Aorta (tissue), 5 donors: ENCODE measurements around the gene NRAS. TPM values are rescaled to one million over a fixed set of nuclear protein-coding genes. Genes with fewer than 3 reads are reported as not detected.

Experiments
- ATAC-seq: fragments of 200-7000 bp; cut with Tn5 transposase; one replicate; pipeline ENCODE4 v1.9.1; 2022; ENCODE audit warnings: moderate library complexity; ENCODE audit not compliant: low FRiP score
- DNase-seq, 2 donors: peaks; one replicate each; pipeline ENCODE4 v3.0.0-alpha.2; 2020
- H3K27ac ChIP-seq, 2 donors: one replicate each; pipeline ENCODE4 v1.5.1; 2013; ENCODE audit warnings: low read length in 2 of 2, mild to moderate bottlenecking in 2 of 2, moderate library complexity in 2 of 2, control low read depth in 1 of 2, inconsistent platforms in 1 of 2, low read depth in 1 of 2
- H3K27me3 ChIP-seq, 2 donors: one replicate each; pipeline ENCODE4 v1.6.1; 2013; ENCODE audit warnings: control low read depth in 1 of 2, low read length in 1 of 2, mild to moderate bottlenecking in 1 of 2, moderate library complexity in 1 of 2; ENCODE audit not compliant: insufficient read depth in 2 of 2, control insufficient read depth in 1 of 2
- H3K36me3 ChIP-seq, 2 donors: one replicate each; pipeline ENCODE4 v1.6.1; 2013; ENCODE audit warnings: control low read depth in 1 of 2, low read length in 1 of 2, mild to moderate bottlenecking in 1 of 2; ENCODE audit not compliant: insufficient read depth in 2 of 2, control insufficient read depth in 1 of 2
- H3K4me1 ChIP-seq, 2 donors: one replicate each; pipeline ENCODE4 v1.6.1; 2013; ENCODE audit warnings: low read length in 2 of 2, control low read depth in 1 of 2, mild to moderate bottlenecking in 1 of 2, moderate library complexity in 1 of 2; ENCODE audit not compliant: insufficient read depth in 2 of 2, control insufficient read depth in 1 of 2
- H3K4me3 ChIP-seq, 2 donors: one replicate each; pipeline ENCODE4 v1.5.1; 2013; ENCODE audit warnings: low read length in 2 of 2, control low read depth in 1 of 2, mild to moderate bottlenecking in 1 of 2
- H3K9me3 ChIP-seq: one replicate; pipeline ENCODE4 v1.6.1; 2013; ENCODE audit warnings: mild to moderate bottlenecking, low read length; ENCODE audit not compliant: control insufficient read depth
- WGBS, 2 donors: extraction: QIAGEN DNeasy Blood & Tissue Kit; methylation state at CpG; one replicate each; pipeline ENCODE4 v1.1.7; 2013; 5-methylcytosine and 5-hydroxymethylcytosine counted together
- intact Hi-C, 2 donors: fragments of 100-400 bp; cut with DNase I; formaldehyde crosslinking; loops; one replicate each; pipeline versions ENCODE4 v1.14.2 to v1.15.0; 2022
- polyA plus RNA-seq, 2 donors: library from polyadenylated mRNA; stranded (reverse); fragments of 200-250 nt; gene quantifications; one replicate each; pipeline ENCODE4 v1.2.3, GENCODE V29; 2013
- total RNA-seq, 2 donors: library from RNA; stranded (reverse); fragmentation: NEBNext Ultra II Directional; extraction: Animal tissue kit (Norgen Biotek cat#: 25700); gene quantifications; one replicate each; pipeline ENCODE4 v1.2.1, GENCODE V29; 2021
- donor health status: healthy with polysubstance abuse.
- donor health status: Bipolar disorder and iron deficiency.
- donor health status: DM: no; HTN: no; CAD: no.
- donor health status: DM: no; HTN: no; CAD: no.
- donor health status: DM: yes; HTN: yes; CAD: no.

Gene NRAS
- total and polyA plus RNA-seq, 4 donors = 5.6 to 21.1 (median 16.4) TPM

GRCh38 chr1:114677691-114678090, 38.9 kb downstream of the NRAS start:
- ATAC-seq = no peak
- Histone ChIP-seq H3K36me3 (no peaks in the 10 kb centered on the region), H3K27me3 (no peaks in the 10 kb centered on the region), H3K4me3 (no peak overlapping the region), H3K27ac (no peak overlapping the region), H3K4me1 (no peaks in the 10 kb centered on the region), H3K9me3 (no peaks in the 10 kb centered on the region)
- intact Hi-C loops = loop anchor here in 1 of 2 donors (10.0 kb wide), 1 partner anchor 333 kb away; no protein-coding TSS in a partner anchor
- WGBS, 2 donors = 73 to 77% methylated on average over 5 of the region's 5 CpGs
- DNase-seq = no peak

GRCh38 chr1:114676115-114676514, 40.5 kb downstream of the NRAS start:
- intact Hi-C loops = loop anchor here in 1 of 2 donors (10.0 kb wide), 1 partner anchor 331 kb away; no protein-coding TSS in a partner anchor
- Histone ChIP-seq H3K9me3 (no peaks in the 10 kb centered on the region), H3K27ac (no peak overlapping the region), H3K27me3 (no peaks in the 10 kb centered on the region), H3K36me3 (no peaks in the 10 kb centered on the region), H3K4me3 (no peak overlapping the region), H3K4me1 (no peaks in the 10 kb centered on the region)
- ATAC-seq (no peak), DNase-seq (no peak)
- 82 to 91% methylated on average over 1 of the region's 1 CpG for WGBS, 2 donors

DNA sequence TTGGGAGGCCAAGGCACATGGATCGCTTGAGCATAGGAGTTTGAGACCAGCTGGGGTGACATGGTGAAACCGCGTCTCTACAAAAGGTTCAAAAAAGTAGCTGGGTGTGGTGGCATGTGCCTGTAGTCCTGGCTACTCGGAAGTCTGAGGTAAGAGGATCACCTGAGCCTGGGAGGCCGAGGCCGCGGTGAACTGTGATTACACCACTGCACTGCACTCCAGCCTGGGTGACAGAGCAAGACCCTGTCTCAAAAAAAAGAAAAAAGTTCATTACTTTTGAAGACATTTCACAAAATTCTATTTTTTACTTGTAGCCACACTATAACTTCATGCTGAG, 44.7 kb downstream of the NRAS start:
- intact Hi-C loops = loop anchor here (5.0 to 10.0 kb wide), 2 partner anchors 45 to 327 kb away; partner anchors contain the start of gene NRAS (in 1 of the 2)
- no peak for DNase-seq
- Histone ChIP-seq H3K4me1 (no peaks in the 10 kb centered on the region), H3K36me3 (no peaks in the 10 kb centered on the region), H3K27ac (no peak overlapping the region), H3K27me3 (no peaks in the 10 kb centered on the region), H3K4me3 (no peak overlapping the region), H3K9me3 (no peaks in the 10 kb centered on the region)
- WGBS, 2 donors = 82 to 87% methylated on average over 7 of the region's 7 CpGs
- ATAC-seq = no peak

GRCh38 chr1:114671011-114671938, 45.3 kb downstream of the NRAS start:
- no peaks in the 10 kb centered on the region for H3K4me1 ChIP-seq
- no peak overlapping the region for H3K27ac ChIP-seq
- intact Hi-C loops = loop anchor here (5.0 to 10.0 kb wide), 2 partner anchors 46 to 326 kb away; partner anchors contain the start of gene NRAS (in 1 of the 2)
- no peaks in the 10 kb centered on the region for H3K36me3 ChIP-seq
- no peak for ATAC-seq
- no peak overlapping the region for H3K4me3 ChIP-seq
- H3K27me3 ChIP-seq = no peaks in the 10 kb centered on the region
- no peaks in the 10 kb centered on the region for H3K9me3 ChIP-seq
- no peak for DNase-seq
- 61 to 63% methylated on average over 9 of the region's 9 CpGs for WGBS, 2 donors

DNA sequence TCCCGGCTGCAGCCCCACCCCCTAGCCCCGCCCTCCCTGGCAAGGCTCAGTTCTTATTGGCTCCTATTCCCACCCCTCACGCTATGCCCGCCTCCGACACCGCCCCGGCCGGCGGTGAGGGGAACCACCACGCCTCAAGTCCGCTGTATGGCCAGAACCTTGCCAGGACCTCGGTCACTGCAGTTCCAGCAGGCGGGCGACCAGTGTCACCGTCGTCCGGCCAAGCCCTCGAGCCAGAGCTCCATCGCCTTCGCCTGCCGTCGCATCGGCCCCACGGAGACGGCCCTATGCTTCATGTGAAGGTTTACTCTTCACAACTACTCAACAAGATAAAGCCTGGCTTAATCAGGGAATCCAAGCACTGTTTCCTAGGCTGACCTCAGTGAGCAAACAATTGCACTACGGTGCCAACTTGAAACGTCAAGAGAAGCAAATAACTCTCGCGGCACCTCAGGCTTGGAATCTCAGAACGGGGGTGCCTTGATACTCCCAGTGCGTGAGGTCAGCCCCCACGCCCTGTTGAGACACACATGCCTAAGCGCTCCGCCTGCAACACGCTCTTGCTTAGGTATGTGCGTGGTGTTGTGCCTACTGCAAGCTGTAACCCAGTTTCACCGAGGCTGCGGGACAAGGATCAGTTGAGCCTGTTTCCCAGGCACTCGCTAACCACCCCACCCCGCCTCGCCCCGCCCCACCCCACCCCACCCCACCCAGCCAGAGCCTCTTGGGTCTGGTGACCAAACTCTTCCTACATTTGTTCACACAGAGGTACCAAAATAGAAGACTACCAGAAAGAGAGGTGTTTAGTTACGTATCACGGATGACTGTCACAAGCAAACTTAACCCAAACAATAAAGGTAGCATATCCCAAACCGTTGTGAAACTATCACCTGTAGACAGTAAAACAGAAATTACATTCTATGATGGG, 46.2 kb downstream of the NRAS start:
- ATAC-seq (peak; percentile 100), DNase-seq (peak; percentile 96 to 98)
- WGBS, 2 donors = 3% methylated on average over 45 of the region's 45 CpGs
- H3K4me3 ChIP-seq = peak overlapping the region; percentile 65 to 97
- peak overlapping the region in 1 of 2 donors; percentile 24 for H3K27ac ChIP-seq
- H3K4me1 ChIP-seq = no peaks in the 10 kb centered on the region
- no peaks in the 10 kb centered on the region for H3K9me3 ChIP-seq
- H3K36me3 ChIP-seq = no peaks in the 10 kb centered on the region
- intact Hi-C loops = loop anchor here (5.0 to 10.0 kb wide), 2 partner anchors 47 to 326 kb away; partner anchors contain the start of gene NRAS (in 1 of the 2)
- H3K27me3 ChIP-seq = no peaks in the 10 kb centered on the region

DNA sequence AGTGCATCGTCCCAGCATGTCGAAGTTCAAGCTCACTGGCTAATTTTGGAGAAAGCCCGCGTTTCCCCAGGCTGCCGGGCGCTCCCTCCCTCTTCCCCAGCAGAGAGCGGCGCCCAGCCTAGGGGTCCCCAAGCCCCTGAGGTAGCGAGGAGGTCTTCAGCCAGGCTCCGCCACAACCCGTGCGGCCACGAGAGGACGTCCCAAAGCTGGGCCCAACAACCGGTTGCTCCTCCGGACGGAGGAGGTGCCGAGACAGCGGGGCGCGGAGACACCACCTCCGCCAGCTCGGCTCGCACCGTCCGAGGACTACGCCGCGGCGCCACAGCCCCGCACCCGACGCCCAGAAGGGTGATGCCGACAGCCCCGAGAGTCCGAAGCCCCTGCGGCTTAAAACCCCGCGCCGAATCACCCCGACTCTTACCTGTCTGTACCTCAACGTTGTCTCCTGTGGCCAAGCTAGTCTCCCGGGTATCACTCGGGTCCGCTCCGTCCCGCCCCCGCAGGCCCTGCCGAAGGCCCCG, 46.9 kb downstream of the NRAS start, which contains the start of gene DENND2C:
Gene DENND2C (minus strand): TSS at position 488 of the 521 bp plus-strand sequence. CDS start 44,065 bp downstream, outside the sequence.
- H3K4me3 ChIP-seq = peak within 1 kb of the TSS; percentile 65 to 97
- H3K4me1 ChIP-seq = no peaks in the 10 kb centered on the region
- H3K27ac ChIP-seq = peak within 1 kb of the TSS in 1 of 2 donors; percentile 46
- peak; percentile 79 for ATAC-seq
- H3K36me3 ChIP-seq = no peaks in the 10 kb centered on the region
- no peak for DNase-seq
- H3K27me3 ChIP-seq = no peaks in the 10 kb centered on the region
- 0% methylated on average over 48 to 50 of the region's 50 CpGs for WGBS, 2 donors
- intact Hi-C loops = loop anchor here (2.0 to 10.0 kb wide), 4 partner anchors 48 to 325 kb away; partner anchors contain the start of genes BCAS2 (in 1 of the 2), NRAS (in 1 of the 2) and TRIM33 (in 1 of the 2)
- no peaks in the 10 kb centered on the region for H3K9me3 ChIP-seq

GRCh38 chr1:114668784-114669561, 47.6 kb downstream of the NRAS start:
- ATAC-seq = no peak
- intact Hi-C loops = loop anchor here in 1 of 2 donors (2.0 kb wide), 2 partner anchors 88 to 158 kb away; partner anchors contain the start of genes BCAS2 and TRIM33
- no peaks in the 10 kb centered on the region for H3K4me1 ChIP-seq
- 41 to 44% methylated on average over 13 of the region's 13 CpGs for WGBS, 2 donors
- no peaks in the 10 kb centered on the region for H3K36me3 ChIP-seq
- H3K27ac ChIP-seq = peak overlapping the region in 1 of 2 donors; percentile 46
- no peaks in the 10 kb centered on the region for H3K9me3 ChIP-seq
- DNase-seq = no peak
- peak overlapping the region; percentile 65 to 97 for H3K4me3 ChIP-seq
- H3K27me3 ChIP-seq = no peaks in the 10 kb centered on the region
